SK-N-SH (cell line): ENCODE measurements around the gene EIF1. TPM values are rescaled to one million over a fixed set of nuclear protein-coding genes. Genes with fewer than 3 reads are reported as not detected.

Experiments
- CTCF ChIA-PET: fragments of 300-600, 350-600 bp; formaldehyde crosslinking; extraction: SDS; loops from one replicate; lab custom pipeline; 2021; lab: Yijun Ruan, JAX
- POLR2A ChIA-PET: fragments of 350-600 bp; sonication (Branson Sonifier 250); formaldehyde crosslinking; extraction: SDS; loops from one replicate; lab custom pipeline; 2020; ENCODE audit warnings: antibody characterized with exemption, inconsistent platforms; lab: Yijun Ruan, JAX
- DNase-seq: peaks from one replicate; pipeline ENCODE4 v3.0.0; 2012
- H2AFZ ChIP-seq: fragments of 200-600 bp; sonication (generic); 2 replicates; pipeline ENCODE4 v1.8.1; 2016; ENCODE audit warnings: antibody characterized with exemption, mild to moderate bottlenecking, low read depth
- H3F3A ChIP-seq: fragments of 200-600 bp; sonication (generic); replicated peaks from 2 replicates; pipeline ENCODE3; 2016; ENCODE audit warnings: antibody characterized with exemption, mild to moderate bottlenecking; ENCODE audit not compliant: insufficient read depth
- H3K27ac ChIP-seq, 2 experiments: fragments of 200-500 bp in 1 of 2; fragments of 200-600 bp in 1 of 2; sonication (Bioruptor generic) in 1 of 2; sonication (generic), shearing (Covaris generic) in 1 of 2; 2 replicates each; pipeline versions ENCODE4 v1.5.1 to v1.6.1; 2014 to 2016; ENCODE audit warnings: low read depth in 2 of 2, inconsistent platforms in 1 of 2, low read length in 1 of 2, mild to moderate bottlenecking in 1 of 2, mixed read lengths in 1 of 2
- H3K27me3 ChIP-seq: fragments of 200-600 bp; sonication (generic), shearing (Covaris generic); 2 replicates; pipeline ENCODE4 v1.6.1; 2016; ENCODE audit warnings: mixed run types; ENCODE audit not compliant: insufficient read depth
- H3K36me3 ChIP-seq, 2 experiments: fragments of 200-500 bp in 1 of 2; fragments of 200-600 bp in 1 of 2; sonication (Bioruptor generic) in 1 of 2; sonication (generic) in 1 of 2; replicated peaks in 1 of 2; 2 replicates each; pipeline versions ENCODE3 to v1.5.1; 2014 to 2016; ENCODE audit warnings: low read length in 1 of 2, mild to moderate bottlenecking in 1 of 2; ENCODE audit not compliant: insufficient read depth in 2 of 2, control insufficient read depth in 1 of 2
- H3K4me1 ChIP-seq, 2 experiments: fragments of 200-500 bp in 1 of 2; fragments of 200-600 bp in 1 of 2; sonication (Bioruptor generic) in 1 of 2; sonication (generic), shearing (Covaris generic) in 1 of 2; 2 replicates each; pipeline versions ENCODE4 v1.5.1 to v1.6.1; 2014 to 2016; ENCODE audit warnings: low read depth in 1 of 2, low read length in 1 of 2, mixed run types in 1 of 2; ENCODE audit not compliant: insufficient read depth in 2 of 2, control insufficient read depth in 1 of 2
- H3K4me2 ChIP-seq: fragments of 200-600 bp; sonication (generic), shearing (Covaris generic); 2 replicates; pipeline ENCODE4 v1.6.1; 2017; ENCODE audit warnings: mixed run types
- H3K4me3 ChIP-seq, 2 experiments: fragments of 200-500 bp in 1 of 2; fragments of 200-600 bp in 1 of 2; sonication (Bioruptor generic) in 1 of 2; sonication (generic), shearing (Covaris generic) in 1 of 2; 2 replicates each; pipeline versions ENCODE4 v1.5.1 to v1.8.1; 2014 to 2016; ENCODE audit warnings: low read depth in 2 of 2, inconsistent platforms in 1 of 2, low read length in 1 of 2, mild to moderate bottlenecking in 1 of 2, mixed read lengths in 1 of 2, moderate library complexity in 1 of 2
- H3K79me2 ChIP-seq: fragments of 200-600 bp; sonication (generic); 2 replicates; pipeline ENCODE4 v1.8.1; 2017; ENCODE audit warnings: mild to moderate bottlenecking; ENCODE audit not compliant: insufficient read depth
- H3K9ac ChIP-seq: fragments of 200-600 bp; sonication (generic); 2 replicates; pipeline ENCODE4 v1.6.1; 2017; ENCODE audit warnings: mixed run types
- H3K9me2 ChIP-seq: fragments of 200-600 bp; sonication (generic); 2 replicates; pipeline ENCODE4 v1.6.1; 2017; ENCODE audit warnings: mixed run types
- H3K9me3 ChIP-seq: fragments of 200-600 bp; sonication (generic); 2 replicates; pipeline ENCODE4 v1.6.1; 2017; ENCODE audit warnings: mixed run types, mild to moderate bottlenecking, moderate library complexity
- H4K20me1 ChIP-seq: fragments of 200-600 bp; sonication (generic); 2 replicates; pipeline ENCODE4 v1.6.1; 2017; ENCODE audit warnings: mild to moderate bottlenecking, mixed run types; ENCODE audit not compliant: insufficient read depth
- EZH2phosphoT487 ChIP-seq: fragments of 200-600 bp; sonication (generic); IDR thresholded peaks from 2 replicates; pipeline ENCODE4 v1.6.1; 2017; ENCODE audit warnings: low read depth, mixed run types, mild to moderate bottlenecking, antibody characterized with exemption, moderate library complexity, borderline replicate concordance
- FOSL2 ChIP-seq: IDR thresholded peaks from 2 replicates; pipeline ENCODE4 v1.4.0; 2012; ENCODE audit warnings: low read depth, mild to moderate bottlenecking, moderate library complexity, borderline replicate concordance
- NRF1 ChIP-seq: IDR thresholded peaks from 2 replicates; pipeline ENCODE4 v1.6.1; 2012; ENCODE audit warnings: low read depth, mild to moderate bottlenecking, low read length
- PBX3 ChIP-seq: IDR thresholded peaks from 2 replicates; pipeline ENCODE4; 2012
- RCOR1 ChIP-seq: fragments of 150-350 bp; IDR thresholded peaks from 2 replicates; pipeline ENCODE4 v1.6.1; 2017; ENCODE audit warnings: antibody characterized with exemption, low read length
- REST ChIP-seq: IDR thresholded peaks from 2 replicates; pipeline ENCODE4 v1.6.1; 2012; ENCODE audit warnings: mild to moderate bottlenecking, low read depth, low read length, moderate library complexity
- SIN3A ChIP-seq: IDR thresholded peaks from 2 replicates; pipeline ENCODE4 v1.6.1; 2012; ENCODE audit warnings: low read depth, mild to moderate bottlenecking, low read length, moderate library complexity, borderline replicate concordance
- USF1 ChIP-seq: IDR thresholded peaks from 2 replicates; pipeline ENCODE4 v1.4.0; 2012; ENCODE audit warnings: low read depth, borderline replicate concordance
- YY1 ChIP-seq: IDR thresholded peaks from 2 replicates; pipeline ENCODE4 v1.4.0; 2012; ENCODE audit warnings: low read depth, mild to moderate bottlenecking
- ZBTB33 ChIP-seq: IDR thresholded peaks from 2 replicates; pipeline ENCODE4 v1.4.0; 2012; ENCODE audit warnings: low read depth, borderline replicate concordance
- WGBS: methylation state at CpG from one replicate; pipeline ENCODE4 v1.1.6; 2017; ENCODE audit warnings: low lambda C conversion rate; 5-methylcytosine and 5-hydroxymethylcytosine counted together
- polyA plus RNA-seq, 3 experiments: library from polyadenylated mRNA; depleted of rRNA; stranded (reverse); fragments of >200 nt; gene quantifications; 2 replicates each; pipeline ENCODE4 v1.2.3, GENCODE V29; 2012

EIF1 gene
- polyA plus RNA-seq, 1 of the 3 experiments (the other 2 are of a cell fraction): 300 TPM

- TF ChIP-seq EZH2phosphoT487: no peak
- no peak for TF ChIP-seq NRF1
- no peak for TF ChIP-seq SIN3A
- TF ChIP-seq FOSL2: no peak
- TF ChIP-seq REST: no peak
- TF ChIP-seq PBX3: no peak
- TF ChIP-seq ZBTB33: no peak
- TF ChIP-seq USF1: no peak
- no peak for TF ChIP-seq RCOR1
- TF ChIP-seq YY1: no peak
- Histone ChIP-seq H3K4me1 (peaks cover 0 to 14% of the 10 kb centered on the region in 2 experiments; a peak in 1 of 4 replicates), H3K9me3 (no peaks in the 10 kb centered on the region), H4K20me1 (no peaks in the 10 kb centered on the region), H3K79me2 (no peaks in the 10 kb centered on the region), H2AFZ (no peak overlapping the region), H3K4me2 (no peak overlapping the region), H3F3A (no peaks in the 10 kb centered on the region), H3K36me3 (no peaks in the 10 kb centered on the region), H3K27ac (no peak overlapping the region), H3K27me3 (peaks cover 5% of the 10 kb centered on the region; the same call in 1 of the 2 replicates), H3K9ac (no peak overlapping the region), H3K4me3 (no peak overlapping the region), H3K9me2 (no peaks in the 10 kb centered on the region)
- no peak for DNase-seq
- WGBS: 75% methylated on average over 3 of the region's 5 CpGs
- ChIA-PET CTCF (interaction anchor here (0.9 to 18.0 kb wide), 7 partner anchors 10 to 876 kb away, joined by 3 to 235 read pairs (median 7); partner anchors contain the start of gene EIF1), POLR2A (interaction anchor here (0.6 to 1.6 kb wide), 2 partner anchors 9 to 10 kb away, joined by 4 to 8 read pairs; partner anchors contain the start of gene EIF1)
These were observed 8.8 kb upstream of the EIF1 start for GRCh38 chr17:41679740-41680425.
